ENCODE data around the gene P2RY2. TPM values are rescaled to one million over a fixed set of nuclear protein-coding genes. Genes with fewer than 3 reads are reported as not detected.

Gene P2RY2
- total RNA-seq, 1 experiment from 2014 or later: 2.9 TPM

- H3K4me3 ChIP-seq (replicated peaks in 1 of 2; ENCODE audit: low read depth in 1 of 2, low read length in 2 of 2): no peak overlapping the region
- H3K27me3 ChIP-seq (ENCODE audit: insufficient read depth, low read length): no peaks in the 10 kb centered on the region
- no peaks in the 10 kb centered on the region for H3K9me3 ChIP-seq (ENCODE audit: control insufficient read depth in 1 of 2, insufficient read depth in 1 of 2, low read depth in 1 of 2, low read length in 2 of 2)
- intact Hi-C loops (cut with micrococcal nuclease): no loop called here
- no peak overlapping the region for H3K27ac ChIP-seq (ENCODE audit: low read depth, low read length)
- H3K79me2 ChIP-seq (ENCODE audit: insufficient read depth, low read length): no peaks in the 10 kb centered on the region
- H3K36me3 ChIP-seq (ENCODE audit: control insufficient read depth in 1 of 2, insufficient read depth in 2 of 2, low read length in 2 of 2): no peaks in the 10 kb centered on the region
- ATAC-seq (peak; percentile 54; the same call in 1 of the 2 replicates), DNase-seq (ENCODE audit: low read depth, low spot score) (no peak)
- H3K9ac ChIP-seq (ENCODE audit: low read length): no peak overlapping the region
- CTCF ChIA-PET: no interaction called here
- no peaks in the 10 kb centered on the region for H4K20me1 ChIP-seq (ENCODE audit: insufficient read depth)
- no peak for TF ChIP-seq POLR2AphosphoS5 (IDR thresholded peaks at IDR 0.05; ENCODE audit: low read depth, low read length)
- no peak for TF ChIP-seq SIN3A (IDR thresholded peaks at IDR 0.05; ENCODE audit: low read depth)
- TF ChIP-seq, protein P1, sequence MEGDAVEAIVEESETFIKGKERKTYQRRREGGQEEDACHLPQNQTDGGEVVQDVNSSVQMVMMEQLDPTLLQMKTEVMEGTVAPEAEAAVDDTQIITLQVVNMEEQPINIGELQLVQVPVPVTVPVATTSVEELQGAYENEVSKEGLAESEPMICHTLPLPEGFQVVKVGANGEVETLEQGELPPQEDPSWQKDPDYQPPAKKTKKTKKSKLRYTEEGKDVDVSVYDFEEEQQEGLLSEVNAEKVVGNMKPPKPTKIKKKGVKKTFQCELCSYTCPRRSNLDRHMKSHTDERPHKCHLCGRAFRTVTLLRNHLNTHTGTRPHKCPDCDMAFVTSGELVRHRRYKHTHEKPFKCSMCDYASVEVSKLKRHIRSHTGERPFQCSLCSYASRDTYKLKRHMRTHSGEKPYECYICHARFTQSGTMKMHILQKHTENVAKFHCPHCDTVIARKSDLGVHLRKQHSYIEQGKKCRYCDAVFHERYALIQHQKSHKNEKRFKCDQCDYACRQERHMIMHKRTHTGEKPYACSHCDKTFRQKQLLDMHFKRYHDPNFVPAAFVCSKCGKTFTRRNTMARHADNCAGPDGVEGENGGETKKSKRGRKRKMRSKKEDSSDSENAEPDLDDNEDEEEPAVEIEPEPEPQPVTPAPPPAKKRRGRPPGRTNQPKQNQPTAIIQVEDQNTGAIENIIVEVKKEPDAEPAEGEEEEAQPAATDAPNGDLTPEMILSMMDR (IDR thresholded peaks at IDR 0.05 in 2 of 3, conservative IDR thresholded peaks at IDR 0.05 in 1 of 3; ENCODE audit: borderline replicate concordance in 1 of 3, insufficient read depth in 1 of 3, low read depth in 2 of 3, low read length in 2 of 3): no peak
- no peak for TF ChIP-seq ZNF274 (IDR thresholded peaks at IDR 0.05; ENCODE audit: low read depth, low read length)
- TF ChIP-seq, protein P2, sequence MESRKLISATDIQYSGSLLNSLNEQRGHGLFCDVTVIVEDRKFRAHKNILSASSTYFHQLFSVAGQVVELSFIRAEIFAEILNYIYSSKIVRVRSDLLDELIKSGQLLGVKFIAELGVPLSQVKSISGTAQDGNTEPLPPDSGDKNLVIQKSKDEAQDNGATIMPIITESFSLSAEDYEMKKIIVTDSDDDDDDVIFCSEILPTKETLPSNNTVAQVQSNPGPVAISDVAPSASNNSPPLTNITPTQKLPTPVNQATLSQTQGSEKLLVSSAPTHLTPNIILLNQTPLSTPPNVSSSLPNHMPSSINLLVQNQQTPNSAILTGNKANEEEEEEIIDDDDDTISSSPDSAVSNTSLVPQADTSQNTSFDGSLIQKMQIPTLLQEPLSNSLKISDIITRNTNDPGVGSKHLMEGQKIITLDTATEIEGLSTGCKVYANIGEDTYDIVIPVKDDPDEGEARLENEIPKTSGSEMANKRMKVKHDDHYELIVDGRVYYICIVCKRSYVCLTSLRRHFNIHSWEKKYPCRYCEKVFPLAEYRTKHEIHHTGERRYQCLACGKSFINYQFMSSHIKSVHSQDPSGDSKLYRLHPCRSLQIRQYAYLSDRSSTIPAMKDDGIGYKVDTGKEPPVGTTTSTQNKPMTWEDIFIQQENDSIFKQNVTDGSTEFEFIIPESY (IDR thresholded peaks at IDR 0.05; ENCODE audit: extremely low read depth, insufficient replicate concordance, low read length): no peak
- TF ChIP-seq POLR2A (IDR thresholded peaks at IDR 0.05; ENCODE audit: borderline replicate concordance, extremely low read depth, insufficient read depth, insufficient read length): no peak
- RAD21 ChIA-PET (ENCODE audit: low non-redundant PET in 1 of 2, low total read pairs in 2 of 2, uncharacterized antibody in 2 of 2, unreplicated experiment in 2 of 2): no interaction called here
- H2AFZ ChIP-seq (ENCODE audit: low read depth, low read length, poor library complexity, severe bottlenecking): no peak overlapping the region
- no peaks in the 10 kb centered on the region for H3K4me1 ChIP-seq (ENCODE audit: control insufficient read depth in 1 of 2, insufficient read depth in 2 of 2, low read length in 2 of 2)
- POLR2A ChIA-PET: interaction anchor here (0.6 to 0.7 kb wide), 2 partner anchors 24 to 440 kb away, joined by 3 to 4 read pairs; no protein-coding TSS in a partner anchor
- no TSS peak for BruUV-seq (replicated peaks)
- no peak overlapping the region for H3K4me2 ChIP-seq (ENCODE audit: low read length)
- no peaks in the 10 kb centered on the region for H3K9me2 ChIP-seq (ENCODE audit: insufficient read depth)
Observed at GRCh38 chr11:73170140-73170539, 47.9 kb upstream of the P2RY2 start.

Measured in HCT116 (cell line).